CD14-positive monocyte (primary cell): ENCODE data around the gene CERS4. TPM values are rescaled to one million over a fixed set of nuclear protein-coding genes. Genes with fewer than 3 reads are reported as not detected.

Experiments
- DNase-seq, 3 donors: peaks; one replicate each; pipeline ENCODE4 v3.0.0-alpha.2; 2011 to 2022
- H2AFZ ChIP-seq: 2 replicates; pipeline ENCODE4 v1.6.0; 2012; ENCODE audit warnings: mild to moderate bottlenecking, low read depth, low read length, inconsistent platforms; ENCODE audit not compliant: insufficient read depth, poor library complexity, severe bottlenecking
- H3K27ac ChIP-seq, 2 donors: 1 replicate in 1 of 2; 2 replicates in 1 of 2; pipeline ENCODE4 v1.5.1; 2012 to 2013; ENCODE audit warnings: low read length in 2 of 2, control low read depth in 1 of 2, inconsistent platforms in 1 of 2, low read depth in 1 of 2, mild to moderate bottlenecking in 1 of 2
- H3K27me3 ChIP-seq, 2 donors: one replicate each; pipeline versions ENCODE4 v1.6.0 to v1.6.1; 2011 to 2013; ENCODE audit warnings: low read length in 2 of 2; ENCODE audit not compliant: control insufficient read depth in 2 of 2, insufficient read depth in 2 of 2
- H3K36me3 ChIP-seq, 2 donors: replicated peaks in 1 of 2; 1 replicate in 1 of 2; 2 replicates in 1 of 2; pipeline versions ENCODE4 v1.5.1 to v1.6.1; 2012 to 2013; ENCODE audit warnings: low read length in 2 of 2, control low read depth in 1 of 2, inconsistent platforms in 1 of 2, mild to moderate bottlenecking in 1 of 2; ENCODE audit not compliant: insufficient read depth in 2 of 2, control insufficient read depth in 1 of 2
- H3K4me1 ChIP-seq, 2 donors: 1 replicate in 1 of 2; 2 replicates in 1 of 2; pipeline versions ENCODE4 v1.5.1 to v1.6.1; 2012 to 2013; ENCODE audit warnings: low read length in 2 of 2, control low read depth in 1 of 2, inconsistent platforms in 1 of 2, mild to moderate bottlenecking in 1 of 2, moderate library complexity in 1 of 2; ENCODE audit not compliant: insufficient read depth in 2 of 2, control insufficient read depth in 1 of 2
- H3K4me2 ChIP-seq: replicated peaks from 2 replicates; pipeline ENCODE3; 2012; ENCODE audit warnings: low read length, moderate library complexity, mild to moderate bottlenecking; ENCODE audit not compliant: poor library complexity, severe bottlenecking; ENCODE audit errors: extremely low read depth
- H3K4me3 ChIP-seq, 3 experiments: fragments of 200-600 bp in 1 of 3; sonication (generic) in 1 of 3; replicated peaks in 1 of 3; 1 replicate in 2 of 3; 2 replicates in 1 of 3; pipeline ENCODE4 v1.5.1; 2011 to 2013; ENCODE audit warnings: low read length in 3 of 3, mild to moderate bottlenecking in 3 of 3, control low read depth in 2 of 3, low read depth in 2 of 3, inconsistent platforms in 1 of 3, moderate library complexity in 1 of 3
- H3K79me2 ChIP-seq: 2 replicates; pipeline ENCODE4 v1.6.0; 2012; ENCODE audit warnings: mild to moderate bottlenecking, control low read depth, inconsistent platforms, low read length, moderate library complexity; ENCODE audit not compliant: insufficient read depth
- H3K9ac ChIP-seq: 2 replicates; pipeline ENCODE4 v1.6.0; 2017; ENCODE audit warnings: low read length, mild to moderate bottlenecking; ENCODE audit not compliant: insufficient read depth, poor library complexity, severe bottlenecking
- H3K9me3 ChIP-seq, 2 donors: replicated peaks in 1 of 2; 1 replicate in 1 of 2; 2 replicates in 1 of 2; pipeline versions ENCODE4 v1.5.1 to v1.6.1; 2012 to 2013; ENCODE audit warnings: low read length in 2 of 2, control low read depth in 1 of 2; ENCODE audit not compliant: control insufficient read depth in 1 of 2, insufficient read depth in 1 of 2
- H4K20me1 ChIP-seq: 2 replicates; pipeline ENCODE4 v1.6.0; 2012; ENCODE audit warnings: mild to moderate bottlenecking, low read length, control low read depth, moderate library complexity; ENCODE audit not compliant: insufficient read depth
- H3K27ac Mint-ChIP-seq, 7 donors: one replicate each; pipeline ENCODE4 v1.8.0; 2020; ENCODE audit warnings: mild to moderate bottlenecking in 7 of 7, mixed read lengths in 7 of 7, moderate library complexity in 6 of 7, inconsistent platforms in 2 of 7
- H3K27me3 Mint-ChIP-seq, 3 donors: one replicate each; pipeline ENCODE4 v1.8.0; 2021 to 2022; ENCODE audit warnings: low read depth in 3 of 3, mild to moderate bottlenecking in 3 of 3, mixed read lengths in 3 of 3, moderate library complexity in 3 of 3, inconsistent platforms in 1 of 3
- H3K36me3 Mint-ChIP-seq, 2 donors: one replicate each; pipeline ENCODE4 v1.8.0; 2020; ENCODE audit warnings: mixed read lengths in 2 of 2, inconsistent platforms in 1 of 2, mild to moderate bottlenecking in 1 of 2
- H3K4me1 Mint-ChIP-seq: one replicate; pipeline ENCODE4 v1.8.0; 2020; ENCODE audit warnings: mild to moderate bottlenecking, mixed read lengths
- H3K4me3 Mint-ChIP-seq, 2 donors: one replicate each; pipeline ENCODE4 v1.8.0; 2020; ENCODE audit warnings: mild to moderate bottlenecking in 2 of 2, mixed read lengths in 2 of 2, moderate library complexity in 1 of 2
- H3K9me3 Mint-ChIP-seq, 7 donors: one replicate each; pipeline ENCODE4 v1.8.0; 2020 to 2022; ENCODE audit warnings: mixed read lengths in 7 of 7, mild to moderate bottlenecking in 6 of 7, moderate library complexity in 6 of 7, inconsistent platforms in 2 of 7
- CTCF ChIP-seq: fragments of 200-600 bp; IDR thresholded peaks from one replicate; pipeline ENCODE4 v1.8.0; 2022; ENCODE audit warnings: antibody characterized with exemption, mild to moderate bottlenecking
- WGBS: methylation state at CpG from one replicate; pipeline ENCODE4 v1.1.5; 2013; ENCODE audit warnings: missing lambda C conversion rate; ENCODE audit not compliant: insufficient coverage; 5-methylcytosine and 5-hydroxymethylcytosine counted together
- intact Hi-C, 2 donors: fragments of 100-400 bp; cut with micrococcal nuclease; formaldehyde crosslinking; loops; one replicate each; pipeline versions ENCODE4 v1.15.0 to v1.15.1; 2023
- polyA plus RNA-seq, 3 donors: library from polyadenylated mRNA; depleted of rRNA in 1 of 3; unstranded in 2 of 3; stranded (reverse) in 1 of 3; fragments of 300-500 nt in 2 of 3; fragments of >200 nt in 1 of 3; fragmentation: Illumina TruSeq in 2 of 3; gene quantifications; 1 replicate in 2 of 3; 2 replicates in 1 of 3; pipeline ENCODE4 v1.2.3, GENCODE V29; 2012 to 2021

Gene CERS4
- polyA plus RNA-seq, 3 donors, result 11.4 to 12.1 (median 12.0) TPM

- peak overlapping the region; percentile 68 to 82 for H3K4me3 Mint-ChIP-seq
- peaks cover 0 to 12% of the 10 kb centered on the region in 2 donors for H3K27me3 ChIP-seq
- H3K36me3 ChIP-seq, result peaks cover 28 to 46% of the 10 kb centered on the region in 2 donors
- no peak overlapping the region for H3K27ac Mint-ChIP-seq
- no peak for TF ChIP-seq CTCF
- peaks cover 20 to 44% (median 23%) of the 10 kb centered on the region in 3 donors for H3K27me3 Mint-ChIP-seq
- no peak overlapping the region for H3K27ac ChIP-seq
- peaks cover 36 to 60% of the 10 kb centered on the region in 2 donors for H3K36me3 Mint-ChIP-seq
- H4K20me1 ChIP-seq, result no peaks in the 10 kb centered on the region
- no peaks in the 10 kb centered on the region for H3K9me3 ChIP-seq
- peaks cover 23% of the 10 kb centered on the region for H3K4me1 Mint-ChIP-seq
- intact Hi-C loops, result no loop called here
- no peak overlapping the region for H3K4me2 ChIP-seq
- no peak overlapping the region for H2AFZ ChIP-seq
- H3K4me3 ChIP-seq, result no peak overlapping the region
- no peak for DNase-seq
- peaks cover 0 to 3% (median 0%) of the 10 kb centered on the region in 7 donors for H3K9me3 Mint-ChIP-seq
- WGBS, result 91% methylated on average over 8 of the region's 17 CpGs
- H3K9ac ChIP-seq, result no peak overlapping the region
- H3K4me1 ChIP-seq, result peaks cover 12 to 13% of the 10 kb centered on the region in 2 donors
- no peaks in the 10 kb centered on the region for H3K79me2 ChIP-seq
These were observed 99.7 kb downstream of the CERS4 start for GRCh38 chr19:8308891-8309291.

GRCh38 chr19:8310342-8311055 lies 101.3 kb downstream of the CERS4 start:
- no peak overlapping the region for H3K4me2 ChIP-seq
- Mint-ChIP-seq H3K9me3 (peaks cover 0 to 2% (median 0%) of the 10 kb centered on the region in 7 donors), H3K27ac (no peak overlapping the region), H3K4me3 (no peak overlapping the region), H3K36me3 (peaks cover 49 to 74% of the 10 kb centered on the region in 2 donors), H3K27me3 (peaks cover 15 to 33% (median 21%) of the 10 kb centered on the region in 3 donors), H3K4me1 (peaks cover 23% of the 10 kb centered on the region)
- H3K79me2 ChIP-seq, result no peaks in the 10 kb centered on the region
- no peak overlapping the region for H3K4me3 ChIP-seq
- no peak overlapping the region for H2AFZ ChIP-seq
- intact Hi-C loops, result no loop called here
- DNase-seq, result no peak
- no peak overlapping the region for H3K27ac ChIP-seq
- 94% methylated on average over 12 of the region's 17 CpGs for WGBS
- H3K9ac ChIP-seq, result no peak overlapping the region
- peaks cover 12 to 13% of the 10 kb centered on the region in 2 donors for H3K4me1 ChIP-seq
- no peaks in the 10 kb centered on the region for H4K20me1 ChIP-seq
- peaks cover 41 to 61% of the 10 kb centered on the region in 2 donors for H3K36me3 ChIP-seq
- no peaks in the 10 kb centered on the region for H3K9me3 ChIP-seq
- H3K27me3 ChIP-seq, result peaks cover 0 to 12% of the 10 kb centered on the region in 2 donors
- TF ChIP-seq CTCF, result no peak
